Aorta (tissue), 5 donors: ENCODE measurements around the gene ICA1. TPM values are rescaled to one million over a fixed set of nuclear protein-coding genes. Genes with fewer than 3 reads are reported as not detected.

Experiments
- ATAC-seq: fragments of 200-7000 bp; cut with Tn5 transposase; one replicate; pipeline ENCODE4 v1.9.1; 2022; ENCODE audit warnings: moderate library complexity; ENCODE audit not compliant: low FRiP score
- DNase-seq, 2 donors: peaks; one replicate each; pipeline ENCODE4 v3.0.0-alpha.2; 2020
- H3K27ac ChIP-seq, 2 donors: one replicate each; pipeline ENCODE4 v1.5.1; 2013; ENCODE audit warnings: low read length in 2 of 2, mild to moderate bottlenecking in 2 of 2, moderate library complexity in 2 of 2, control low read depth in 1 of 2, inconsistent platforms in 1 of 2, low read depth in 1 of 2
- H3K27me3 ChIP-seq, 2 donors: one replicate each; pipeline ENCODE4 v1.6.1; 2013; ENCODE audit warnings: control low read depth in 1 of 2, low read length in 1 of 2, mild to moderate bottlenecking in 1 of 2, moderate library complexity in 1 of 2; ENCODE audit not compliant: insufficient read depth in 2 of 2, control insufficient read depth in 1 of 2
- H3K36me3 ChIP-seq, 2 donors: one replicate each; pipeline ENCODE4 v1.6.1; 2013; ENCODE audit warnings: control low read depth in 1 of 2, low read length in 1 of 2, mild to moderate bottlenecking in 1 of 2; ENCODE audit not compliant: insufficient read depth in 2 of 2, control insufficient read depth in 1 of 2
- H3K4me1 ChIP-seq, 2 donors: one replicate each; pipeline ENCODE4 v1.6.1; 2013; ENCODE audit warnings: low read length in 2 of 2, control low read depth in 1 of 2, mild to moderate bottlenecking in 1 of 2, moderate library complexity in 1 of 2; ENCODE audit not compliant: insufficient read depth in 2 of 2, control insufficient read depth in 1 of 2
- H3K4me3 ChIP-seq, 2 donors: one replicate each; pipeline ENCODE4 v1.5.1; 2013; ENCODE audit warnings: low read length in 2 of 2, control low read depth in 1 of 2, mild to moderate bottlenecking in 1 of 2
- H3K9me3 ChIP-seq: one replicate; pipeline ENCODE4 v1.6.1; 2013; ENCODE audit warnings: mild to moderate bottlenecking, low read length; ENCODE audit not compliant: control insufficient read depth
- WGBS, 2 donors: extraction: QIAGEN DNeasy Blood & Tissue Kit; methylation state at CpG; one replicate each; pipeline ENCODE4 v1.1.7; 2013; 5-methylcytosine and 5-hydroxymethylcytosine counted together
- intact Hi-C, 2 donors: fragments of 100-400 bp; cut with DNase I; formaldehyde crosslinking; loops; one replicate each; pipeline versions ENCODE4 v1.14.2 to v1.15.0; 2022
- polyA plus RNA-seq, 2 donors: library from polyadenylated mRNA; stranded (reverse); fragments of 200-250 nt; gene quantifications; one replicate each; pipeline ENCODE4 v1.2.3, GENCODE V29; 2013
- total RNA-seq, 2 donors: library from RNA; stranded (reverse); fragmentation: NEBNext Ultra II Directional; extraction: Animal tissue kit (Norgen Biotek cat#: 25700); gene quantifications; one replicate each; pipeline ENCODE4 v1.2.1, GENCODE V29; 2021
- donor health status: healthy with polysubstance abuse.
- donor health status: Bipolar disorder and iron deficiency.
- donor health status: DM: no; HTN: no; CAD: no.
- donor health status: DM: no; HTN: no; CAD: no.
- donor health status: DM: yes; HTN: yes; CAD: no.

The ICA1 gene
- total and polyA plus RNA-seq, 4 donors = 1.5 to 31.1 (median 15.2) TPM

DNA sequence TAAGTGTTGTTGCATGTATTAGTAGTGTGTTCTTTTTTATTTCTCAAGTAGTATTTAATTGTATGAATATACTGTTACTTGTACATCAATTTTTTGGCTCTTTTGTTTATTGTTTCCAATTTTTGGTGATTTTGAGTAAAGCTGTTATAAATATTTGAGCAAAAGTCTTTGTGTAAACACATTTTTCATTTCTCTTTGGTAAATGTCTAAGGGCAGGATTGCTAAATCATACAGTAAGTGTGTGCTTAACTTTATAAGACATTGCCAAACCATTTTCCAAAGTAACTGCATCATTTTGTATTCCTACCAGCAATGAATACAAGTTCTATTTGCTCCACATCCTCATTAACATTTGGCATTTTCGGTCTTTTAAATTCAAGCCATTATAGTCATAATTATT, 92.8 kb downstream of the ICA1 start:
- 90 to 94% methylated on average over 1 of the region's 1 CpG for WGBS, 2 donors
- no peak for ATAC-seq

GRCh38 chr7:8168336-8168735, 93.6 kb downstream of the ICA1 start:
- intact Hi-C loops = no loop called here
- WGBS, 2 donors = 80 to 82% methylated on average over 3 of the region's 3 CpGs
- no peak for ATAC-seq

More for the DNA sequence above, 92.8 kb downstream of the ICA1 start:
- no peak for DNase-seq
- Histone ChIP-seq H3K27me3 (no peaks in the 10 kb centered on the region), H3K9me3 (no peaks in the 10 kb centered on the region), H3K36me3 (no peaks in the 10 kb centered on the region), H3K4me3 (no peak overlapping the region), H3K4me1 (no peaks in the 10 kb centered on the region), H3K27ac (no peak overlapping the region)
- intact Hi-C loops = no loop called here

DNA sequence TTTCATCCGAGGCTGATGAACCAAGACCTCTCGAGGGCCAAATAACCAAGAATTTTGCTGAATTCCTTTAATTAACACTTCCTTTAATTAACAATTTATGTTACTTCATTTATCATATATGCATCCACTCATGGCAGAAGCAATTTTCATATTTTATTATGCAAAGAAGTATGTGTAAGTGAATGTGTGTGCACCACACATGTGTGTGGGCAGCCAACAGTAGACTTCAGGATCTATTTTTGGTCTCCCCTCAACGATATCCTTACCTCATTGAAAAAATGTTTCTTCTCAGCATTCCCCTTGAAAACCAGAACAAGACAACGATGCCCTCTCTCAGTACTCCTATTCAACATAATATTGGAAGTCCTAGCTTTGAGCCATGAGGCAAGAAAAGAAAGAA, 96.8 kb downstream of the ICA1 start:
- intact Hi-C loops = no loop called here
- Histone ChIP-seq H3K4me3 (no peak overlapping the region), H3K36me3 (no peaks in the 10 kb centered on the region), H3K4me1 (no peaks in the 10 kb centered on the region), H3K27ac (no peak overlapping the region), H3K27me3 (no peaks in the 10 kb centered on the region), H3K9me3 (no peaks in the 10 kb centered on the region)
- 3 to 15% methylated on average over 4 of the region's 4 CpGs for WGBS, 2 donors
- ATAC-seq = no peak
- no peak for DNase-seq

More at GRCh38 chr7:8168336-8168735, 93.6 kb downstream of the ICA1 start:
- H3K27ac ChIP-seq = no peak overlapping the region
- no peak overlapping the region for H3K4me3 ChIP-seq
- H3K4me1 ChIP-seq = no peaks in the 10 kb centered on the region
- no peaks in the 10 kb centered on the region for H3K9me3 ChIP-seq
- no peaks in the 10 kb centered on the region for H3K27me3 ChIP-seq
- no peak for DNase-seq
- no peaks in the 10 kb centered on the region for H3K36me3 ChIP-seq

- DNase-seq (no peak), ATAC-seq (no peak)
- Histone ChIP-seq H3K4me3 (no peak overlapping the region), H3K4me1 (no peaks in the 10 kb centered on the region), H3K9me3 (no peaks in the 10 kb centered on the region), H3K36me3 (no peaks in the 10 kb centered on the region), H3K27ac (no peak overlapping the region), H3K27me3 (no peaks in the 10 kb centered on the region)
- intact Hi-C loops = no loop called here
- WGBS, 2 donors = 80% methylated on average over 3 of the region's 3 CpGs
These were observed 99.8 kb downstream of the ICA1 start for GRCh38 chr7:8162181-8162580.

DNA sequence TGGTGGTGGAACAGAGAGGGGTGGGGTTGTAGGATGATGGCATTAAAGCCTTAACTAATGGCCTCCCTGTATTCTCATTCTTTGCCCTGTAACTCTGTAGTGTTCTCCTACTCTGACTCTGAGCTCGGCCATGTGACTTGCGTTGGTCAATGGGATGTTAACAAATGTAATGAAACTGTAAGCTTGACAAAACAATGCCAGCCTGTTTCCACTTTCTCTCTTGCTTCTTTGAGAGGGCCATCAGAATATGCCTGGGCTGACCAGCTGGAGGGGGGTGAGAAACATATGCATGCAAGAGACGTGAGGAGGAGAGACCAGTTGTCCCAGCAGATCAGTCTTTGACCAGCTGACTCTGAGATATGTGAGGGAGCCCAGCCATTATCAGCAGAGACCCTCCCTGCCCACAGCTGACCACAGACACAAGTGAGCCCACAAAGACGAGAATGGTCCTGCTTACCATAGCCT, 100.6 kb downstream of the ICA1 start:
- Histone ChIP-seq H3K36me3 (no peaks in the 10 kb centered on the region), H3K27me3 (no peaks in the 10 kb centered on the region), H3K27ac (no peak overlapping the region), H3K4me3 (no peak overlapping the region), H3K4me1 (no peaks in the 10 kb centered on the region), H3K9me3 (no peaks in the 10 kb centered on the region)
- 88 to 89% methylated on average over 4 of the region's 4 CpGs for WGBS, 2 donors
- intact Hi-C loops = no loop called here
- DNase-seq = no peak
- ATAC-seq = no peak

DNA sequence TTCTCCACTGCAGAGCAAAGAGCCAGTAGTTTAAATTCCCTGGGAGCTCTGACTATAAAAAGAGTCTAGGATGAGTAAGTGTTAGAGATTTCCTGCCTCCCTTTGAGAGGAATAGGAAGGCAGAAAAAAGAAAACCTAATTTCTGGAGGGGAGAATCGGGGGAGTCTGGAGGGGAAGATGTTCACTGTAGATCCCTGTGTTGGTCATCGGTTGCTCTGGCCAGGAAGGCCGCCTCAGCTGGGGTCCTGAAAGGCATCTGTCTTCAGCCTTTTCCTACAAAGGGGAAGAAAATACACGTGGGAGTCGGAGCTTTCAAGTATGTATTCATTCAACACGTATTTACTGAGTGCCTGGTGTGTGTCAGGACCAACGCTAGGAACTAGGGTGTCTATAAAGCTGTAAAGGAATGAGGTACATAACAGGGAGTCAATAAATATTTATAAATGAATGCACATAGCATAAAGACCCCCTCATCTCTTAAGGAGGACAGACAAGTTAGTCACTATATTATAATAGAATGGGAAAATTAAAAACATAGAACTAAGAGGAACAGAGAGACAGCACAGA, 101.1 kb downstream of the ICA1 start:
- intact Hi-C loops = no loop called here
- Histone ChIP-seq H3K27me3 (no peaks in the 10 kb centered on the region), H3K27ac (no peak overlapping the region), H3K9me3 (no peaks in the 10 kb centered on the region), H3K36me3 (no peaks in the 10 kb centered on the region), H3K4me3 (no peak overlapping the region), H3K4me1 (no peaks in the 10 kb centered on the region)
- ATAC-seq = no peak
- 57 to 64% methylated on average over 7 of the region's 7 CpGs for WGBS, 2 donors
- DNase-seq = no peak

DNA sequence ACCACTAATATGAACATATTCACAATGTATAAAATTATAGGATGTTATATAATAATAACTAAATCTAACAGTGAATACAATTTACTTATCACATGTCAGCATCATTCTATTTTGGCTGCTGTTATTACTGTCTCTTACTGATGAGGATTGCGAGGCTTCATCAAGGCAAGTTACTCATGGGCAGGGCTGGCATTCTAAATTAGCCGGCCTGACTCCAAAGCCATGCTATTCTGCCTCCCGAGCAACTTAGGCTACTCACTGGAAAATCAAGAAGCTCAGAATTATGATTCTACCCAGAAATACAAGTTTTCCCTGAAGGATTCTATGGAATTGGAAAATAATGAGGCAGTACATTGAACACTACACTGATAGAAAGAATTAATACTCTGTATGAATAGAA, 101.7 kb downstream of the ICA1 start:
- Histone ChIP-seq H3K36me3 (no peaks in the 10 kb centered on the region), H3K27ac (no peak overlapping the region), H3K9me3 (no peaks in the 10 kb centered on the region), H3K4me3 (no peak overlapping the region), H3K27me3 (no peaks in the 10 kb centered on the region), H3K4me1 (no peaks in the 10 kb centered on the region)
- intact Hi-C loops = no loop called here
- no peak for ATAC-seq
- 65 to 74% methylated on average over 3 of the region's 3 CpGs for WGBS, 2 donors
- DNase-seq = no peak

- Histone ChIP-seq H3K4me1 (no peaks in the 10 kb centered on the region), H3K27ac (no peak overlapping the region), H3K36me3 (no peaks in the 10 kb centered on the region), H3K9me3 (no peaks in the 10 kb centered on the region), H3K27me3 (no peaks in the 10 kb centered on the region), H3K4me3 (no peak overlapping the region)
- intact Hi-C loops = no loop called here
- ATAC-seq (no peak), DNase-seq (no peak)
- 84 to 99% methylated on average over 2 of the region's 2 CpGs for WGBS, 2 donors
These were observed 102.4 kb downstream of the ICA1 start for GRCh38 chr7:8159595-8159994.

- intact Hi-C loops = no loop called here
These were observed 104.7 kb downstream of the ICA1 start for GRCh38 chr7:8157296-8157695.

More at GRCh38 chr7:8157296-8157695, 104.7 kb downstream of the ICA1 start:
- ATAC-seq = no peak
- 90 to 93% methylated on average over 1 of the region's 1 CpG for WGBS, 2 donors
- Histone ChIP-seq H3K4me1 (no peaks in the 10 kb centered on the region), H3K9me3 (no peaks in the 10 kb centered on the region), H3K4me3 (no peak overlapping the region), H3K36me3 (no peaks in the 10 kb centered on the region), H3K27me3 (no peaks in the 10 kb centered on the region), H3K27ac (no peak overlapping the region)
- no peak for DNase-seq
